IPS-20b (cell line): ENCODE results near the gene TBC1D4.

Source experiments
- H3K27ac ChIP-seq: one replicate; pipeline ENCODE4 v1.5.1; 2013; ENCODE audit warnings: low read length
- H3K27me3 ChIP-seq: 2 replicates; pipeline ENCODE4 v1.6.1; 2013; ENCODE audit warnings: mild to moderate bottlenecking, low read length, inconsistent platforms; ENCODE audit not compliant: insufficient read depth
- H3K36me3 ChIP-seq: 2 replicates; pipeline ENCODE4 v1.6.1; 2013; ENCODE audit warnings: low read depth, mild to moderate bottlenecking, inconsistent platforms, low read length, moderate library complexity; ENCODE audit not compliant: insufficient read depth
- H3K4me1 ChIP-seq: 2 replicates; pipeline ENCODE4 v1.6.1; 2013; ENCODE audit warnings: mild to moderate bottlenecking, control low read depth, inconsistent platforms, low read length, moderate library complexity; ENCODE audit not compliant: insufficient read depth
- H3K4me3 ChIP-seq: 2 replicates; pipeline ENCODE4 v1.5.1; 2013; ENCODE audit warnings: mild to moderate bottlenecking, low read length, inconsistent platforms
- H3K9ac ChIP-seq: 2 replicates; pipeline ENCODE4 v1.6.1; 2013; ENCODE audit warnings: low read depth, mild to moderate bottlenecking, inconsistent platforms, low read length, moderate library complexity
- H3K9me3 ChIP-seq: 2 replicates; pipeline ENCODE4 v1.6.1; 2013; ENCODE audit warnings: mild to moderate bottlenecking, low read depth, low read length, inconsistent platforms; ENCODE audit not compliant: insufficient read depth

The TBC1D4 gene

GRCh38 chr13:75327135-75327510 is 154.8 kb downstream of the TBC1D4 start:
- peaks cover 18% of the 10 kb centered on the region for H3K4me1 ChIP-seq
- H3K9me3 ChIP-seq = no peaks in the 10 kb centered on the region
- H3K27ac ChIP-seq = no peak overlapping the region
- no peaks in the 10 kb centered on the region for H3K27me3 ChIP-seq
- H3K4me3 ChIP-seq = no peak overlapping the region
- H3K36me3 ChIP-seq = peaks cover 14% of the 10 kb centered on the region
- H3K9ac ChIP-seq = no peak overlapping the region

GRCh38 chr13:75326173-75327134 is 155.5 kb downstream of the TBC1D4 start:
- Histone ChIP-seq H3K27me3 (no peaks in the 10 kb centered on the region), H3K9ac (no peak overlapping the region), H3K9me3 (no peaks in the 10 kb centered on the region), H3K4me1 (peaks cover 18% of the 10 kb centered on the region), H3K27ac (no peak overlapping the region), H3K36me3 (peaks cover 14% of the 10 kb centered on the region), H3K4me3 (no peak overlapping the region)

GRCh38 chr13:75325711-75326110 is 156.3 kb downstream of the TBC1D4 start:
- H3K27me3 ChIP-seq = no peaks in the 10 kb centered on the region
- H3K9me3 ChIP-seq = no peaks in the 10 kb centered on the region
- peaks cover 14% of the 10 kb centered on the region for H3K36me3 ChIP-seq
- H3K4me3 ChIP-seq = no peak overlapping the region
- no peak overlapping the region for H3K9ac ChIP-seq
- H3K27ac ChIP-seq = no peak overlapping the region
- peaks cover 17% of the 10 kb centered on the region for H3K4me1 ChIP-seq

GRCh38 chr13:75324413-75324940 is 157.5 kb downstream of the TBC1D4 start:
- no peak overlapping the region for H3K4me3 ChIP-seq
- H3K27me3 ChIP-seq = no peaks in the 10 kb centered on the region
- no peaks in the 10 kb centered on the region for H3K9me3 ChIP-seq
- H3K27ac ChIP-seq = no peak overlapping the region
- no peak overlapping the region for H3K9ac ChIP-seq
- H3K4me1 ChIP-seq = peaks cover 4% of the 10 kb centered on the region; the same call in 1 of the 2 replicates
- peaks cover 14% of the 10 kb centered on the region for H3K36me3 ChIP-seq

- Histone ChIP-seq H3K9ac (no peak overlapping the region), H3K9me3 (no peaks in the 10 kb centered on the region), H3K27ac (no peak overlapping the region), H3K36me3 (peaks cover 4% of the 10 kb centered on the region), H3K27me3 (no peaks in the 10 kb centered on the region), H3K4me3 (no peak overlapping the region), H3K4me1 (no peaks in the 10 kb centered on the region; the same call in 1 of the 2 replicates)
Observed at GRCh38 chr13:75321084-75321483, 160.9 kb downstream of the TBC1D4 start.

- Histone ChIP-seq H3K27me3 (no peaks in the 10 kb centered on the region), H3K9ac (no peak overlapping the region), H3K4me1 (no peaks in the 10 kb centered on the region; the same call in 1 of the 2 replicates), H3K36me3 (no peaks in the 10 kb centered on the region; the same call in 1 of the 2 replicates), H3K27ac (no peak overlapping the region), H3K4me3 (no peak overlapping the region), H3K9me3 (no peaks in the 10 kb centered on the region)
Observed at GRCh38 chr13:75319254-75319653, 162.7 kb downstream of the TBC1D4 start.

- Histone ChIP-seq H3K9me3 (no peaks in the 10 kb centered on the region), H3K4me1 (no peaks in the 10 kb centered on the region; the same call in 1 of the 2 replicates), H3K4me3 (no peak overlapping the region), H3K9ac (no peak overlapping the region), H3K27me3 (no peaks in the 10 kb centered on the region), H3K36me3 (no peaks in the 10 kb centered on the region), H3K27ac (no peak overlapping the region)
Observed at GRCh38 chr13:75318138-75318833, 163.7 kb downstream of the TBC1D4 start.

- Histone ChIP-seq H3K9ac (no peak overlapping the region), H3K27me3 (no peaks in the 10 kb centered on the region), H3K36me3 (no peaks in the 10 kb centered on the region), H3K4me1 (no peaks in the 10 kb centered on the region; the same call in 1 of the 2 replicates), H3K9me3 (no peaks in the 10 kb centered on the region), H3K27ac (no peak overlapping the region), H3K4me3 (no peak overlapping the region)
Observed at GRCh38 chr13:75316427-75316826, 165.5 kb downstream of the TBC1D4 start.

GRCh38 chr13:75312884-75313520 is 169.0 kb downstream of the TBC1D4 start:
- no peaks in the 10 kb centered on the region; the same call in 1 of the 2 replicates for H3K4me1 ChIP-seq
- H3K9me3 ChIP-seq = no peaks in the 10 kb centered on the region
- H3K27ac ChIP-seq = no peak overlapping the region
- no peak overlapping the region for H3K9ac ChIP-seq
- H3K27me3 ChIP-seq = no peaks in the 10 kb centered on the region
- peaks cover 11% of the 10 kb centered on the region; the same call in 1 of the 2 replicates for H3K36me3 ChIP-seq
- no peak overlapping the region for H3K4me3 ChIP-seq

- no peak overlapping the region for H3K27ac ChIP-seq
- H3K27me3 ChIP-seq = no peaks in the 10 kb centered on the region
- H3K9me3 ChIP-seq = no peaks in the 10 kb centered on the region
- H3K36me3 ChIP-seq = peaks cover 11% of the 10 kb centered on the region; the same call in 1 of the 2 replicates
- H3K4me1 ChIP-seq = no peaks in the 10 kb centered on the region
- H3K4me3 ChIP-seq = no peak overlapping the region
- H3K9ac ChIP-seq = no peak overlapping the region
Observed at GRCh38 chr13:75309981-75310580, 171.9 kb downstream of the TBC1D4 start.

GRCh38 chr13:75308222-75308621 is 173.7 kb downstream of the TBC1D4 start:
- Histone ChIP-seq H3K27ac (no peak overlapping the region), H3K27me3 (no peaks in the 10 kb centered on the region), H3K36me3 (peaks cover 11% of the 10 kb centered on the region; the same call in 1 of the 2 replicates), H3K4me3 (no peak overlapping the region), H3K9me3 (no peaks in the 10 kb centered on the region), H3K9ac (no peak overlapping the region), H3K4me1 (no peaks in the 10 kb centered on the region)
